Osteocyte (in vitro differentiated cells): Measurements from ENCODE around the gene CHMP4B. TPM values are rescaled to one million over a fixed set of nuclear protein-coding genes. Genes with fewer than 3 reads are reported as not detected.

ENCODE experiments used
- DNase-seq: peaks from one replicate; pipeline ENCODE4 v3.0.0; 2021; ENCODE audit warnings: mixed read lengths; ENCODE audit not compliant: unreplicated experiment; ENCODE audit errors: extremely low spot score
- H3K27ac Mint-ChIP-seq: one replicate; pipeline ENCODE4 v1.8.0; 2021; ENCODE audit warnings: mild to moderate bottlenecking, mixed read lengths; ENCODE audit not compliant: unreplicated experiment
- H3K27me3 Mint-ChIP-seq: one replicate; pipeline ENCODE4 v1.8.0; 2021; ENCODE audit warnings: mixed read lengths; ENCODE audit not compliant: unreplicated experiment
- H3K36me3 Mint-ChIP-seq: one replicate; pipeline ENCODE4 v1.8.0; 2021; ENCODE audit warnings: mixed read lengths; ENCODE audit not compliant: unreplicated experiment
- H3K4me1 Mint-ChIP-seq: one replicate; pipeline ENCODE4 v1.8.0; 2021; ENCODE audit warnings: mixed read lengths; ENCODE audit not compliant: unreplicated experiment
- H3K4me3 Mint-ChIP-seq: one replicate; pipeline ENCODE4 v1.8.0; 2021; ENCODE audit warnings: mild to moderate bottlenecking, moderate library complexity, mixed read lengths; ENCODE audit not compliant: unreplicated experiment
- H3K9me3 Mint-ChIP-seq: one replicate; pipeline ENCODE4 v1.8.0; 2021; ENCODE audit warnings: mixed read lengths; ENCODE audit not compliant: unreplicated experiment
- CTCF ChIP-seq: fragments of 200-600 bp; sonication (generic); IDR thresholded peaks from 2 replicates; pipeline ENCODE4 v1.5.0; 2021; ENCODE audit warnings: antibody characterized with exemption, mild to moderate bottlenecking, moderate library complexity
- total RNA-seq: library from RNA; stranded (reverse); gene quantifications from 2 replicates; pipeline ENCODE4 v1.2.1, GENCODE V29; 2021

CHMP4B gene
- total RNA-seq, 1 donor from 2014 or later: 92.5 TPM

DNA sequence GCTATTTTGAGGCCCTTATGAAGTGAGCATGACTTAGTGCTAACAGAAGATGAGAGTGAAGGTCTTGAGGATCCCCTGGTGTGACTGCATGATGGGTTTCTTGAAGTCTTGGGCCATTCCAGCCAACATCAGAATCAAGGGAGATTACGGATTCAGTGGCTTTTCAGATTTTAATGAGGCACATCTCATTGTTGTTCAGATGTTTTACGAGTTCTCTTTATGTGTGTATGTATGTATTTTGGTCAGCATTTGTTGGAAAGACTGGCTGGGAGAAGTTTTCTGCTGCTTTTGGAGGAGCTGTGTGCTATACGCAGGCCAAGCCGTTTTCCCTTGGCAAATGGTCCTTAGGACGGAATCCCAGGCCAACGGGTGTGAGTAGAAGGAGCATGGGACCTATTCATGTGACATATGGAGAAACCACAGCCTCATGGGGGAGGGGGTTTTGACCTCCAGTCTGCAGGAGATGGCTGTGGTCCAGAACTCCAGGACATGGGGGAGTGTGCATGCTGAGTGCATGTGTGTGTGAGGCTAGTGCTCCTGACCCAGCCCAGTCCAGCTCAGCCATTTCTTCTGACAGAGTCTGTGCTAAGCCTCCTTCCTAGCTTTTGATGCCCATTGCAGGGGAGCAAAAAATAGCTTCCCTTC is 35.3 kb downstream of the CHMP4B start:
- no peak for DNase-seq
- TF ChIP-seq CTCF: no peak
- no peak overlapping the region for H3K4me3 Mint-ChIP-seq
- H3K36me3 Mint-ChIP-seq: peaks cover 6% of the 10 kb centered on the region
- H3K27me3 Mint-ChIP-seq: no peaks in the 10 kb centered on the region
- no peaks in the 10 kb centered on the region for H3K9me3 Mint-ChIP-seq
- peaks cover 35% of the 10 kb centered on the region for H3K4me1 Mint-ChIP-seq
- peak overlapping the region; percentile 32 for H3K27ac Mint-ChIP-seq

DNA sequence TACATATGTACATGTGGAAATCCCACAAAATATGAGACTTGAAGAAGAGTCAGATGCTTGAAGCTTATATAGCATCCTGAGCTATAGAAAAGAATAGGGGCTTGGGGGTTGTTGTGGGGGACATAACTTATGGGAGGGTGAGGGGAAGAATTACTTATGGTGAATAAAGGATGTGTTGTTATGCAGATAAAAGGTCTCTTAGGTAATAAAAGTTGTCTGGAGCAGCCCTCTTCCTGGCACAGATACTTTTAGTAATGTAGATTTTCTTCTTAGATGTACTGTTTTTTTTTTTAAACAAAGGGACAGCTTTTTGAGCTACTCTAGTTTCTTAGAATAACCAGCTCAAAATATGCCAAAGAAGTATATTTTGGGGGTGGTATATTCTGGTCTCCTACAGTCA is 35.9 kb downstream of the CHMP4B start:
- Mint-ChIP-seq H3K36me3 (peaks cover 12% of the 10 kb centered on the region), H3K9me3 (no peaks in the 10 kb centered on the region), H3K27me3 (no peaks in the 10 kb centered on the region), H3K27ac (peak overlapping the region; percentile 32), H3K4me1 (peaks cover 35% of the 10 kb centered on the region), H3K4me3 (no peak overlapping the region)
- no peak for TF ChIP-seq CTCF
- no peak for DNase-seq

DNA sequence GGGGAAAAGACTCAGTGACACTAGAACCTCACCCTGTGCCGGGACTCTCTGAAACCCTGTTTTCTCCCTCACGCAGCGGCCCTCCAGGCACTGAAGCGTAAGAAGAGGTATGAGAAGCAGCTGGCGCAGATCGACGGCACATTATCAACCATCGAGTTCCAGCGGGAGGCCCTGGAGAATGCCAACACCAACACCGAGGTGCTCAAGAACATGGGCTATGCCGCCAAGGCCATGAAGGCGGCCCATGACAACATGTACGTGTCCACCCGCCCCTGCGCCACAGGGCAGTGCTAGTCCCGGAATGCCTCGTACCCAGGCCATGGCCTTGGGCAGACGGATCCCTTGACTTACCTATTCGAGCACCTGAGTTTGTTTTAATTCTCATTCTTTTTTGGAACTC is 37.2 kb downstream of the CHMP4B start:
- no peak for DNase-seq

DNA sequence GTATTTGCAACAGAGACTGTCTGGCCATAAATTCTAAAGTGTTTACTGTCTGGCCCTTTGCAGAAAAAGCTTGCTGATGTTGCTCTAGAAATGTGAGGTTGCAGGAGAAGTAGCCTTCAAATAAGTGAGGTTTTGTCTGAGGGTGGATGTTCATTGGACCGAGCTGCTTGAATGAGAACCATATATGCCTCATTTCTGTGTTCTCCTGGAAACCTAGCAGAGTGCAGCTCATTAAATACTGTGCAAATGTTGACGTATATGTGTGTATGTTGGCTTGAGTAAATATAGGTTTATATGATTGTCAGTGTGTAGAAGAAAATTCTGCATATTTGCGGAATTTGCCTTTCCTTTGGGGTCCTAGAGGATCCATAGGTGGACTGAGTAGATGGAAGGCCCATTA is 39.0 kb downstream of the CHMP4B start:
- no peaks in the 10 kb centered on the region for H3K27me3 Mint-ChIP-seq
- no peak for DNase-seq
- H3K36me3 Mint-ChIP-seq: peaks cover 32% of the 10 kb centered on the region
- H3K9me3 Mint-ChIP-seq: no peaks in the 10 kb centered on the region
- H3K27ac Mint-ChIP-seq: no peak overlapping the region
- no peak overlapping the region for H3K4me3 Mint-ChIP-seq
- peaks cover 19% of the 10 kb centered on the region for H3K4me1 Mint-ChIP-seq
- TF ChIP-seq CTCF: no peak

More for the DNA sequence above, 37.2 kb downstream of the CHMP4B start:
- TF ChIP-seq CTCF: no peak
- Mint-ChIP-seq H3K27me3 (no peaks in the 10 kb centered on the region), H3K9me3 (no peaks in the 10 kb centered on the region), H3K4me3 (no peak overlapping the region), H3K36me3 (peaks cover 19% of the 10 kb centered on the region), H3K4me1 (peaks cover 27% of the 10 kb centered on the region), H3K27ac (no peak overlapping the region)

DNA sequence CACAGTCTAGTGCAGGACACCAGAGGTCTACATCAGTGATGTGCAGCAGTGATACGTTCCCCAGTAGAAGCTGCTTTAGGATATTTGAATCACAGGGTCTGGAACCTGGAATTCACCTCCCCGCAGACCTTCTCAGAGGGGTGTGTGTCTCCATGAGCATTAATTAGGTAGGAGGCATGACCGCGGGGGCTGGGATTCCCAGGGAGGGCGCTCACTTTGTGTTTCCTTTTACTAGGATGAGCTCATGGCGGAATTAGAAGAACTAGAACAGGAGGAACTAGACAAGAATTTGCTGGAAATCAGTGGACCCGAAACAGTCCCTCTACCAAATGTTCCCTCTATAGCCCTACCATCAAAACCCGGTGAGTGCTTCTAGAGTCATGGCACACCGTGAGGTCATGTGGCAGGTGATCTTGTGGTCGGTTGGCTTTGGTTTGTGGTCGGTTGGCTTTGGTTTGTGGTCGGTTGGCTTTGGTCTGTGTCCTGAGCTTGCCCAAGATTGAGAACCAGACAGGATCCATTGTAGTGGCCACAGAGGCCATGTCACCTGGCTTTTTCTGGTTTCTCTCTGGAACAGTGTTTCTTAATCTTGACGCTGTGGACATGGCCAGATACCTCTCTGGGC is 40.8 kb downstream of the CHMP4B start:
- Mint-ChIP-seq H3K9me3 (no peaks in the 10 kb centered on the region), H3K4me3 (no peak overlapping the region), H3K4me1 (peaks cover 3% of the 10 kb centered on the region), H3K27ac (no peak overlapping the region), H3K36me3 (peaks cover 32% of the 10 kb centered on the region), H3K27me3 (no peaks in the 10 kb centered on the region)
- no peak for TF ChIP-seq CTCF
- no peak for DNase-seq
